Stimulated activated CD8-positive, alpha-beta memory T cell treated with anti-CD3 and anti-CD28 coated beads, Interleukin-15, amount 100 ng/mL, for 24 hours (primary cell): Measurements from ENCODE around the gene PRKACB.

Experiments
- DNase-seq: peaks from one replicate; pipeline ENCODE4 v3.0.0-alpha.2; 2020; ENCODE audit warnings: low read depth

PRKACB gene

DNA sequence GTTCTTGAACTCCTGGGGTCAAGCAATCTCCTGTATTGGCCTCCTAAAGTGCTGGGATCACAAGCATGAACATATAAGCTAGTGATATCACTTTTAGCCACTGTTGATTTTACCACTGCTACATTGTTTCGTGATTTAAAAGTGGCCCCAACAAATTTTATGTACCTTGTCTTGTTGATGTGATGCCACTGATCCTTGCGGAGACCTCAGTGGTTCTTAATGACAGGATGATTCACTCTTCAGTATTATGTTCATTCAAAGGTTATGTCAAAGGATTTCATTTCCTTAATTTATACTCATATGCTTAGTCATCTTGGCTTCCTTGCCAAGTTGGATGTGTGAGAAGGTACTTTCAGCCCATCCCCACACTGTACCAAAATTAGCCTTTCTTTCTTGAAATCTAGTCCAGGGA, 12.1 kb downstream of the PRKACB start:
- no peak for DNase-seq

DNA sequence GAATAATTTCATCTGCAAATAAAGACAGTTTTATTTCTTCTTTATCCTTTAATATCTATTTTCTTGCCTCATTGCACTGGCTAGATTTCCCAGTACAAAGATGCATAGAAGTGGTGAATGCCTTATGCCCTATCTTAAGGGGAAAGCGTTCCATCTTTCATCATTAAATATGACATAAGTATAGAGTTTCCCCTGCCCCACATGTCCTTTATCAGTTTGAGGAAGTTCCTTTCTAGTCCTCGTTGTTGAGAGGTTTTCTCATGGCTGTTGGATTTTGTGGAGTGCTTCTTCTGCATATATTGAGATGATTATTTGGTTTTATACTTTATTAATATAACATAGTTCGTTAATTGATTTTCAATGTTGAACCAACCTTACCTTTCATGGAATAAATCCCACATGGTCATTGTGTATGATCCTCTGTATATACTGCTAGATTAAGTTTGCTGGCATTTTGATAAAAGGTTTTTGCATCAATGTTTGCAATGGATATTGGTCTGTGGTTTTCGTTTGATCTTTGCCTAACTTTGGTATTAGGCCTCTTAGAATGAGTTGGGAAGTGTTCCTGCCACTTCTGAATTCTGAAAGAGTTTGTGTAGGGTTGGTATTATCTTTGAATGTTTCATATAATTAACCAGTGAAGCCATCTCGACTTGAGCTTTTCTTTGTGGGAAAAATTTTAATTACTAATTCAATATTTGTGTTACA, 15.6 kb downstream of the PRKACB start:
- DNase-seq: no peak

DNA sequence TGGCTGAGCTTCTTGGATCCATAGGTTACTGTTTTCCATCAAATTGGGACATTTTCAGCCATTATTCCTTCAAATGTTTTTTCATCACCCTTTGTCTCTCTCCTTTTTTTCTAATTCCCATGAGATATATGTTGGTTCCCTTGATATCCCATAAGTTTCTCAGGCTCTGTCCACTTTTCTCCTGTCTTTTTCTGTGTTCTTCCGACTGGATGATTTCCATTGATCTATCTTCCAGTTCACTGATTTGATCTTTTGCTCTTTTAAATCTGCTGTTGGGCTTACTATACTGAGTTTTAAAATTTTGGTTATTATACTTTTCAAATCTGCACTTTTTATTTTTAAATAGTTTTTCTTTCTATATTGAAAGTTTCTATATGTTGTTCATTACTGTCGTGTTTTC, 18.2 kb downstream of the PRKACB start:
- DNase-seq: no peak

DNA sequence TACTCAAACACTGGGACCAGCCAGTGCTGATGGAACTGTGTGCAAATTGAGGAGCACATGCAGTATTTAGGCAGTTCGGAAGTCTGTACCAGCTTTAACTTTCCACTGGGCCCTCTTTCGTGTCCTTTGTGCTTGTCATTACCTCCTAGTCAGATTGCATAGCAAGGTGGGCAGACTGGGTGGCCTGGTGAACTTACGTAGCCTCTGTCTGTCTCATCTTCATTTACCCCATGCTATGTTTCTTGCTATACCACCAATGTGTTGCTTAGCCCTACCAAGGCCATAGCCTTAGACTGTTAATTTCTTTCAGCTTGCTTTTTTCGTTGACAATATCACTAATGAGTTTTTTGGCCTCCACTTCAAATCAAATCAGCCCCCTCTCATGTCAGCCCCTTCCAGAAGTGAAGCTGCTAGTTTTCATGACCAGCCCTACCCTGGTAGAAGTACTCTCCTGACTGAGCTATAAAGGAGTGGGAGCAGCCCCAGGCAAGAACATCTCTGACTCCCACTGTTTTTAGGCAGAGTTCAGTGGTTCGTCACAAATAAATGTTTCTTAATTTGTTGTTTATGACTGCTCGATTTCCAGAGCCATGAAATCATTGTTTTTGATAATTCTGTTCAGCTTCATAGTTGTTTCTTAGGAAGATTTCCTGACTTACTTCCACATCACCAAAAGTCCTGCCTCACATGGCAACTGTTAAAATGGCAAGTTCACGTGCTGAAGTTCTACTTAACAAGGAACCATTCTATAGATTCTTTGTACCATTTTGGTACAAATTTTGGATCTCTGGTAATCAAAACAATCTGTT, 19.3 kb downstream of the PRKACB start:
- no peak for DNase-seq

DNA sequence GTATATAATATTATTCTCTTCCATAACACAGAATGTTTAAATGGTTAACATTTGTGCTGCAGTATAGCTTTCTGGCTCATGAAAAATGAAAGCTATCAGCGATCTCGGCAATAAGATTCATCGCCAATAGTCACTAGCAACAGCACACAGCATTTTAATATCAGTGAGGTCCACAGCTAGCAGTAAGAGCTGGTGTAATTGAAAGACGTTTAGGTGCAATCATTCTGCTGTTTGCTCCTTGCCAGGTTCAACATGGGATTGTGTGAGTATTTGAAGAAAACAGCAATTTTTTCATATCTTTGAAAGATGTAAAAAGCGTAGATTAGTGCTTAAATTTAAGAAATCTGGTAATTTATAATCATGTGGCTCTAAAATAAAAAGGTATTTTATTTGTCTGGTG, 20.1 kb downstream of the PRKACB start:
- no peak for DNase-seq

DNA sequence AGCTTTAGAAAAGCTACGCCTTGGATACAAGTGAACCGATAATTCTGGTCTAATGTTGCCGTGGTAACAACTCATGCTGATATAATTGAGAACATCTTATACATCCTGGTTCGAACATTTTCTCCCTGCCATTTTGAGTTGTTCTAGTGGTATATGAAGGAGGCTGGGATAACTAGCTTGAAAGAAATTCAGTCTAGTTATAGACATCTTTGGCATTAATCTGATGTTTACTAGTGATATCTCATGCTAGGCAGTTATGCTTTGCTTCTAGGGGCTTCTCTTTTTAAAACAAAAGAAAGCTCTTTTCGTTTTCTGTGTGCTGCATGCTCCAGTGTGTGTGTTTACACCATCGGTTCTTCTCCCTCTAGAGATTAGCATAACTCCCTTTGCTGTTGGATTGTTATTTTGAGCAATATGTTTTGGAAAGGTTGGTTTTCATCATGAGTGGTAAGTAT, 20.5 kb downstream of the PRKACB start:
- DNase-seq: no peak

DNA sequence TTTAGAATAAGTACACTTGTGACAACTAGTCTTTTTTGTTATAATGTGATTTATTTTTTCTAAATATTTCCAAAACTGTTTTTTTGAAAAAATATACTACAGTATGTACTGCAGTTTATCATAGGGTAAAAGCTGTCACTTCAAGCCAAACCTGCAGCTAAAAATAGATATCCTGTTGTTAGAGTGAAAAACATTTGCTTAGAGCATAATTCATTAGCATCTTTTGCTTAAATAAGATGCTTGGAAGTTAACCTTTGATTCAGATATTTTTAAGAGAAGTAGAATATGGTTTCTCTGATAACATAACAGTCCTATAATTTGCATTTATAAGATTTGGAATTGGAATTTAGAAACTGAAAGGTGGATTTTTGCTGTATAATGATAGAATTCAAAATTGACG, 21.5 kb downstream of the PRKACB start:
- no peak for DNase-seq

DNA sequence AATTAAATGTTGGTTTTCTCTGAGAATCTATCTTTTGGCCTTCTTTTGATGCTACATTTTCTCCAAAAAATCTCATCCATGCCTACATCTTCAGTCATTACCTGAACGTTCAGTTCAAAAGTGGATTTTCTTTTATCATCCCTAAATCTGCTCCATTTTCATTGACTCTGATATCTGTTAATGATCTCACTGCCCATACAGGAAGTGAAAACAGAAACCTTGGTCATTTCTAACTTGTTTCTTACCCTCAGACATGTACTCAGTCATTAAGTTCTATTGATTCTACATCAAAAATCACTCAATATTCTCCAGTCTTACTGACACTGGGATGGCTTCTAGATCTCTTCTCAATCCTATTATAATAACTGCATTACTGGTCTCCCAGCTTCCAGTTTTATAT, 22.7 kb downstream of the PRKACB start:
- no peak for DNase-seq

DNA sequence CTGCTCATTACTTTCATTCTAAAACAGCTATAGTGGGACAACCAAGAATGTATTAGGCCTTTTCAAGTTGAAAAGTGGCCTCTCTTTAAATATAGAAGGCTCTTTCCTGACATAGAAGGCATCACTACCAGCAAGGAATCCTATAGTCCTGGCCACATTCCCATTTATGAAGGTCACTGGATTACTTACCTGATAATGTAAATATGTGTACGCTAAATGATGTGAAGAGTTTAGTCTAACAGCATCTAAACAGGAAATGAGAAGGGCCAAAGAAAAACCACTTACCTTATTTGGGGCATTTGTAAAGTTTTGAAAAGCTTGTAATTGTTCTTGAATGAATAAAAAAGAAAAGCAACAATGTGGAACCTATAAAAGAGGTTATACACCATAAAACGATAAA, 24.7 kb downstream of the PRKACB start:
- no peak for DNase-seq

DNA sequence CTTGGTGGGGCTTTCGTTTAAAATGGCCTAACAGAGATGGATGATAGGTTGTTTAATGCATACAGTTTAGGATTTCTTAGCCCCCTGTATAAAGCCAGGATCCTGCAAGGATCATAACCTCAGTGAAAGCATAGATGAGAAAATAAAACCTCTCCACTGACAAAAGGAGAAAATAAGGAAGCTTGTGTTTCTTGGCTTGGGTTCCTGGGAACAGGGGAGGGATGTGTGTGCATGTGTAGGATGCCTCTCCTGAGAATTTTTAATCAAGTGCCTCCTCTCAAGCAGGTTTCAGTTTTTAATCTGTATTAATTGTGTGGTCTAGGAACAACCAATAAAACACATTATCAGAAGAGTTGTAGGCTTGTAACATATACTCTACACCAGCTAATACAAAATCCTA, 26.1 kb downstream of the PRKACB start:
- no peak for DNase-seq

DNA sequence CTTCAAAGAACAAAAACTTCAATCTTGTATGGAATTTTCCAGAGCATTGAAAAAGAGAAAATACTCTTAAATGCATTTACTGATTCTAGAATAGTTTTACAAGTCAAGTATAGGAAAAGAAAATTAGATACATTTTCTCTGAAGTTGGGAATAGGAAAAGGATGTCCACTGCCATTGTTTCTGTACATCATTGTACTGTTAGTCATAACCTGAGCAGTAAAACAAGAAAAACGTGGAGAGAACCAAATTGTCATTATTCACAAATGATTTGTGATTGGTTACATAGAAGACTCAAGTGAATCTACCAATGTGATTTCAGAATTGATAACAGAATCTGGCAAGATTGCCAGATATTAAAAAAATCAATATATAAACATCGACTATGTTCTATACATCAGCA, 27.4 kb downstream of the PRKACB start:
- DNase-seq: no peak

DNA sequence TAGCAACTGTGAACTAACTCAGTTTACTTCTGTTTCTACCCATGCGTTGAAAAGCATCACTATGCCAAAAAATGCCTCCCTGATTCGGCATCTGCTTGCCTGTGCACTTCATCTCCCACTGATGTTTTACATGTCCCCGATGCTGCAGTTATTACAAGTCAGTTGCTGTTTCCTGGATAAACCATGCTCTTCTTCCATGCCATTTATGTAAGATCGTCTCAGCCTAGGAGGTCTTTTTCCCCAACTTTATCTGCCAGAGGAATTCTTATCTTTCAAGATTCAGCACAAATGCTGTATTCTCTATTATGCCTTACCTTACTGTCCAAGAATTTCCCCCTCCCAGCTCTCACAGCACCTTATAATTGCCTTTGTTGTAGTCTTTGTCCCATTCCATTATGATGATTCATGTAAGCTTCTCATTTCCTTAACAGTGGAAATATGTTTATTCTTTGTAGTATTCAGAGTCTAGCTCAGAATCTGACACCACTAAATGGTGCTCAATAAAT, 30.0 kb downstream of the PRKACB start:
- DNase-seq: no peak

DNA sequence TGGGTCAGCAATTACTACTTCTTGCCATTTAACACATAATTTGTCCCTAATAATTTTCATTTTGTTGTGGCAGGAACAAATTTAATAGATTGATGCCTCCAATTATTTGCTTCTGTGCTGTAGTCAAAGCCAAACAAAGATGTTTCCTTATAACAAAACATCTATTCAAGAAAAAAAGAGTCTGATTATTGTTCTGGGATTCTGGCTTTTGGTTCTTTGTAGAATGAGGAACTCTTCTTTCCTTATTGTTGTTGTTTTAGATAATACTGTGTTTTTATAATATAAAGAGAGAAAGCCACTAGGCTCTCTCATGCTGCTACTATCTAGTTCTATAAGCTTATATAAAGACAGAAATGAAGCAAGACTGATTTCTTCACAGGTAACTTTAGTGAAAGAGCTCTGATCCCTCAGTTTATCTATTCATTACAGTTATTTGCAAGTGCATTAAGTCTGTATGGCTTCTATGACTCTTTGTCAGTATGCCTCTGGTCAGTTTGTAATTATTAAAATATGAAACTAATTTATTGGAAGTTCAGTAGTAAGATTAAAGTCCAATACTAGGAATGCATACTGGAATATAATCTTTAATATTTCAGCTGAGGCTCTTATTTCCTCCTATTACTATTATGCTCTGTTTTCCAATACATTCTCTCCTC, 37.4 kb downstream of the PRKACB start:
- no peak for DNase-seq

DNA sequence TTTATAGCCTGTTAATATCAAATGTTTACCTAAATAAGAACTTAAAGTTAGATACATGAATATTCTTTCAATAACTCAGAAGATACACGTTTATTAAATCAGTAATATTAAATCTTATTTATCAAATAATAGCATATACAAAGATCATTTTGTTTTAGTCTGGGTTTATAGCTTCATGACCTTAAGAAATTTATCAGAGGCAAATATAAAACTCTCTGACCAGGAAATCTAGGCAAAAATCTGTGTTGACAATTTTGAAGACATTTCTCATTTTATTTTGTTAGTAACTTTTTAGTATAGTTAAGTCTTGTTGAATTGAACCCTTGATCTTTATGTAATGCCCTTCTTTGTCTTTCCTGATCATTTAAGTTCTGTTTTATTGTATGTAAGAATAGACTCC, 46.4 kb downstream of the PRKACB start:
- no peak for DNase-seq

DNA sequence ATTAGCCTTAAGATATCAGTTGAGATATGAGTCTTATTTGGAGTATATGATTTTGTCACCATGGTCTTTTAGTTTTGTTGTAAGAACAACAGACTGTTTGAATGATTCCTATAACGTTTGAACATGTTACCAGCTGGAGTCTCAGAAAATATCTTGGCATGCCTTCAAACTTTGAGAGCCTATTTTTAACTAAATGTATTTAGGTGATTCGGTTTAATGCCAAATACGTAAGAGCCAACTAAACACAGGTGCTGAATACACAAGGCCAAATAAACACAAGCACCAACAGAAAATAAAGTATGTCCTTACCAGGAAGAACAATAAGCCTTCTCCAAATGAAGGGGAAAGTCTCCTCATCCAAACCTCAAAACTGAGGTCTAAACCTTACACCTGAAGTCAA, 48.6 kb downstream of the PRKACB start:
- DNase-seq: no peak

DNA sequence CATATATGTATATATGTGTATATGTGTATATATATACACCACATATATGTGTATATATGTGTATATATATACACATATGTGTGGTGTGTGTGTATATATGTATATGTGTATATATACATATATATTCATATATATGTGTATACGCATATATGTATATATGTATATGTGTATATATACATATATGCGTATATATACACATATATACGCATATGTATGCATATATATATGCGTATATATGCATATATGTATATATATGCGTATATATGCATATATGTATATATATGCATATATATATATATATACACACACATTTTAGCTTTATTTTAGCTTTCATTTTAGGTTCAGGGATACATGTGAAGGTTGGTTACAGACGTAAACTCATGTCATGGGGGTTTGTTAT, 54.8 kb downstream of the PRKACB start:
- DNase-seq: no peak

DNA sequence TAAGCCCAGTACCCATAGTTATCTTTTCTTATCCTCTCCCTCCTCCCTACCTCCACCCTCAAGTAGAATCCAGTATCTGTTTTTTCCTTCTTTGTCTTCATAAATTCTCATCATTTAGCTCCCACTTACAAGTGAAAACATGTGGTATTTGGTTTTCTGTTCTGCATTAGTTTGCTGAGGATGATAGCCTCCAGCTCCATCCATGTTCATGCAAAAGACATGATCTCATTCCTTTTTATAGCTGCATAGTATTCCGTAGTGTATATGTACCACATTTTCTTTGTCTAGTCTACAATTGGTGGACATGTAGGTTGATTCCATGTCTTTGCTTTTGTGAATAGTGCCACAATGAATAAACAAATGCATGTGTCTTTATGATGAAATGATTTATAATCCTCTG, 55.2 kb downstream of the PRKACB start:
- no peak for DNase-seq

DNA sequence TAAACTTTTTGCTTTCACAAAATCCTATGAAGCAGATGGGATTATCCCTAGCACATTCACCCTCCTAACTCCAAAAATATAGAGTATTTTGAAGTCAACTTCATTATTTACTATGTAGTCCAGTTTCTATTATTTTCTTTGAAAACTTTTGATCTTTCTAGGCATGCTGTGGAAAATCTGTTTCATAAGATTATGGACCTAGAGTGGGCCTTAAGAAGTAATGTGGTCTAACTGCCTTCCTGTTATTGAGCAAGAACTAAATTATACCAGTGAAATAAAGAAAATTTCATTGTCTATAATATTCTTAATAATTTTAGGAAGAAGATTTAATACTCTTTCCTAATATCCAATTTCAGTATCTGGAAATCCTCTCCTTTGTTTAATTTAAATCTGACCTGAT, 58.1 kb downstream of the PRKACB start:
- no peak for DNase-seq

DNA sequence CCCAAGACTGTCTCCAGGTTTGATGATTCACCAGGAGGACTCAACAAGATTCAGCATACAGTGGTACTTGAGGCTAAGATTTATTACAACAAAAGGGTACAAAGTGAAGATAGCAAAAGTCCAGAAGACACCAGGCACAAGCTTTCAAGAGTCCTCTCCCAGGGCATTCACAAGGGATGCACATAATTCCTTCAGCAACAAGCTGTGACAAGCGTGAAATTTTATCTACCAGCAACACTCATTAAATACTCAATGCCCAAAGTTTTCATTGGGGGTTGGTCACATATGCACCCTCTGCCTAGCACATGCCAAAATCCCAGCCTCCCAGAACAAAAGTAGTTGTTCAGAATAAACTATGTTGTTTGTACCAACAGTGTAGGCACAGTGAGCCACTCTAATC, 62.3 kb downstream of the PRKACB start:
- no peak for DNase-seq

DNA sequence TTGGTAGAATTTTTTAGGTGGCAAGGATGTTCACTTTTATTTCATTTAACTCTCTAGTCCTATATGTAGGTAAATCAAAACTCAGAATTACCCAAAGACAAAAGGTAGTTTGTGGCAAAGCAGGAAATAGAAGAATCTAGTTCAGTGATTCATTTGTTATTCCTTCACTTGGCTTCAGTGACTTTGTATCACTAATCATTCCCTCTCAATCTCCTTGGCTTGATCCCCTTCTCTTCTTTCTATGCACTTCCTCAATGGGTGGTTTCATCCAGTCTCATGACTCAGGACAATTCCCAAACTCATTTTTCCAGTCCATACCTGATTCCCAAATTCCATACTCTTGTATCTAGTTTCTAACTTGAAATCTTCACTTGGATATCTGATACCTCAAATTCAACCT, 64.9 kb downstream of the PRKACB start:
- DNase-seq: no peak

DNA sequence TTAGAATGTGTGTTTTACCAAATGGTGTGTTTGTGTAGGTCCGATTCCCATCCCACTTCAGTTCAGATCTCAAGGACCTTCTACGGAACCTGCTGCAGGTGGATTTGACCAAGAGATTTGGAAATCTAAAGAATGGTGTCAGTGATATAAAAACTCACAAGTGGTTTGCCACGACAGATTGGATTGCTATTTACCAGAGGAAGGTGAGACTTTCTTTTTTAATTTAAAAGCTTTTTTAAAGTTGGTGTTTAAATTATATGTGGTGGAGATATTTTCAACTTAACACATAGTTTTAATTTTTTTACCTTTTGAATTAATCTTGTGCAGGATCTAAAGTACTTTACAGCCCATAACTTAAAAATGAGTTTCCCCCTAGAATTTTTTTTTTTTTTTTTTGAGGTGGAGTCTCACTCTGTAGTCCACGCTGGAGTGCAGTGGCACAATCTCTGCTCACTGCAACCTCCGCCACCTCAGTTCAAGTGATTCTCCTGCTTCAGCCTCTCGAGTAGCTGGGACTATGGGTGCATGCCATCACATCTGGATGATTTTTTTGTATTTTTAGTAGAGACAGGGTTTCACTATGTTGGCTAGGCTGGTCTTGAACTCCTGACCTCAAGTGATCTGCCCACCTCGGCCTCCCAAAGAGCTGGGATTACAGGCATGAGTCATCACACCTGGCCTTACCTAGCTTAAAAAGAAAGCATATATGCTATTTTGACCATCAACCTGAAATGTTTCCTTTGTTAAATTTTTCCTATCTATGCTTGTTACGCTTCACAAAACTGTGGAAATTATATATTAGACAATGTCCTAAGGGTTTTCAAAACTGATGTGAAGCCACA, 70.3 kb downstream of the PRKACB start:
- no peak for DNase-seq

DNA sequence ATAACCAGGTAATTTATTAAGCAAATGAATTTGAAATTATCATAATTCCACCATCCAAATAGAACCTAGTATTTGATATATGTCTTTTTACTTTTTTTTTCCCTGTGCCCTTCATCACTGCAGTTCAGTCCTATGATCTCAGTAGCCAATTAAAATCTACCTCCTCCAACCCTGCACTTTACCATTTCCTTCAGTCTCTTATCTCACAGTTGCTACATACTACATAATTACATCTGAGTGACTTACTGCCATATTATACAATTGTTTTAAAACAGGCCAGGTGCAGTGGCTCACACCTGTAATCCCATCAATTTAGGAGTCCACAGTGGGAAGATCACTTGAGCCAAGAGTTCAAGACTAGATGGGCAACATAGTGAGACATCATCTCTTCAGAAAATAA, 73.2 kb downstream of the PRKACB start:
- DNase-seq: no peak
